ENCODE results near the gene NSFL1C. TPM values are rescaled to one million over a fixed set of nuclear protein-coding genes. Genes with fewer than 3 reads are reported as not detected.

Gene NSFL1C
- total RNA-seq, 1 donor: 30.0 TPM

- Histone ChIP-seq H3K27me3 (ENCODE audit: insufficient read depth, low read length) (no peaks in the 10 kb centered on the region), H3K79me2 (ENCODE audit: insufficient read depth, low read length) (no peaks in the 10 kb centered on the region), H3K4me2 (ENCODE audit: insufficient read depth, low read length) (no peak overlapping the region), H4K20me1 (ENCODE audit: insufficient read depth, low read length) (no peaks in the 10 kb centered on the region), H3K36me3 (ENCODE audit: insufficient read depth, low read length) (no peaks in the 10 kb centered on the region), H3K9me3 (ENCODE audit: low read depth, low read length) (no peaks in the 10 kb centered on the region), H3K4me3 (ENCODE audit: insufficient read depth, low read length) (no peak overlapping the region), H3K27ac (ENCODE audit: low read depth, low read length) (no peak overlapping the region), H2AFZ (ENCODE audit: low read length) (no peak overlapping the region), H3K4me1 (ENCODE audit: insufficient read depth, low read length) (peaks cover 18% of the 10 kb centered on the region)
- no peak for TF ChIP-seq CTCF (IDR thresholded peaks at IDR 0.05; ENCODE audit: extremely low read depth, low read depth, low read length)
- no peak for DNase-seq (ENCODE audit: insufficient read length, low spot score, missing footprints)
Measured at GRCh38 chr20:1472556-1473245, 6.1 kb upstream of the NSFL1C start.

GRCh38 chr20:1471242-1471641 is 4.6 kb upstream of the NSFL1C start:
- Histone ChIP-seq H3K4me1 (ENCODE audit: insufficient read depth, low read length) (peaks cover 18% of the 10 kb centered on the region), H2AFZ (ENCODE audit: low read length) (no peak overlapping the region), H3K4me2 (ENCODE audit: insufficient read depth, low read length) (peak overlapping the region; percentile 60), H3K4me3 (ENCODE audit: insufficient read depth, low read length) (no peak overlapping the region), H3K79me2 (ENCODE audit: insufficient read depth, low read length) (peaks cover under 1% of the 10 kb centered on the region), H3K36me3 (ENCODE audit: insufficient read depth, low read length) (no peaks in the 10 kb centered on the region), H3K9me3 (ENCODE audit: low read depth, low read length) (no peaks in the 10 kb centered on the region), H3K27me3 (ENCODE audit: insufficient read depth, low read length) (no peaks in the 10 kb centered on the region), H4K20me1 (ENCODE audit: insufficient read depth, low read length) (no peaks in the 10 kb centered on the region), H3K27ac (ENCODE audit: low read depth, low read length) (peak overlapping the region; percentile 95)
- no peak for TF ChIP-seq CTCF (IDR thresholded peaks at IDR 0.05; ENCODE audit: extremely low read depth, low read depth, low read length)
- no peak for DNase-seq (ENCODE audit: insufficient read length, low spot score, missing footprints)

GRCh38 chr20:1469925-1470571 is 3.4 kb upstream of the NSFL1C start:
- peak overlapping the region; percentile 11 for H3K4me3 ChIP-seq (ENCODE audit: insufficient read depth, low read length)
- no peaks in the 10 kb centered on the region for H3K36me3 ChIP-seq (ENCODE audit: insufficient read depth, low read length)
- H3K9me3 ChIP-seq (ENCODE audit: low read depth, low read length): no peaks in the 10 kb centered on the region
- peak; percentile 96 for TF ChIP-seq CTCF (IDR thresholded peaks at IDR 0.05; ENCODE audit: extremely low read depth, low read depth, low read length)
- H3K79me2 ChIP-seq (ENCODE audit: insufficient read depth, low read length): peaks cover 12% of the 10 kb centered on the region
- peak overlapping the region; percentile 95 for H3K27ac ChIP-seq (ENCODE audit: low read depth, low read length)
- DNase-seq (ENCODE audit: insufficient read length, low spot score, missing footprints): peak; percentile 97
- H2AFZ ChIP-seq (ENCODE audit: low read length): no peak overlapping the region
- peak overlapping the region; percentile 67 for H3K4me2 ChIP-seq (ENCODE audit: insufficient read depth, low read length)
- H3K27me3 ChIP-seq (ENCODE audit: insufficient read depth, low read length): no peaks in the 10 kb centered on the region
- H3K4me1 ChIP-seq (ENCODE audit: insufficient read depth, low read length): peaks cover 28% of the 10 kb centered on the region
- peaks cover 11% of the 10 kb centered on the region for H4K20me1 ChIP-seq (ENCODE audit: insufficient read depth, low read length)

GRCh38 chr20:1469306-1469905 is 2.8 kb upstream of the NSFL1C start:
- no peak for DNase-seq (ENCODE audit: insufficient read length, low spot score, missing footprints)
- peaks cover 16% of the 10 kb centered on the region for H4K20me1 ChIP-seq (ENCODE audit: insufficient read depth, low read length)
- peaks cover 30% of the 10 kb centered on the region for H3K4me1 ChIP-seq (ENCODE audit: insufficient read depth, low read length)
- peak overlapping the region; percentile 11 for H3K4me3 ChIP-seq (ENCODE audit: insufficient read depth, low read length)
- peak overlapping the region; percentile 95 for H3K27ac ChIP-seq (ENCODE audit: low read depth, low read length)
- peak overlapping the region; percentile 67 for H3K4me2 ChIP-seq (ENCODE audit: insufficient read depth, low read length)
- H3K9me3 ChIP-seq (ENCODE audit: low read depth, low read length): no peaks in the 10 kb centered on the region
- H3K36me3 ChIP-seq (ENCODE audit: insufficient read depth, low read length): no peaks in the 10 kb centered on the region
- no peaks in the 10 kb centered on the region for H3K27me3 ChIP-seq (ENCODE audit: insufficient read depth, low read length)
- peak overlapping the region; percentile 33 for H2AFZ ChIP-seq (ENCODE audit: low read length)
- no peak for TF ChIP-seq CTCF (IDR thresholded peaks at IDR 0.05; ENCODE audit: extremely low read depth, low read depth, low read length)
- peaks cover 19% of the 10 kb centered on the region for H3K79me2 ChIP-seq (ENCODE audit: insufficient read depth, low read length)

Measured in osteoblast (primary cell).